GM19099 (cell line): ENCODE measurements around the gene SDR9C7.

Experiments
- POLR2A ChIP-seq: IDR thresholded peaks from 3 replicates; pipeline ENCODE4 v1.6.1; 2011; ENCODE audit warnings: low read depth; ENCODE audit not compliant: insufficient read length; ENCODE audit errors: extremely low read depth

SDR9C7 gene

DNA sequence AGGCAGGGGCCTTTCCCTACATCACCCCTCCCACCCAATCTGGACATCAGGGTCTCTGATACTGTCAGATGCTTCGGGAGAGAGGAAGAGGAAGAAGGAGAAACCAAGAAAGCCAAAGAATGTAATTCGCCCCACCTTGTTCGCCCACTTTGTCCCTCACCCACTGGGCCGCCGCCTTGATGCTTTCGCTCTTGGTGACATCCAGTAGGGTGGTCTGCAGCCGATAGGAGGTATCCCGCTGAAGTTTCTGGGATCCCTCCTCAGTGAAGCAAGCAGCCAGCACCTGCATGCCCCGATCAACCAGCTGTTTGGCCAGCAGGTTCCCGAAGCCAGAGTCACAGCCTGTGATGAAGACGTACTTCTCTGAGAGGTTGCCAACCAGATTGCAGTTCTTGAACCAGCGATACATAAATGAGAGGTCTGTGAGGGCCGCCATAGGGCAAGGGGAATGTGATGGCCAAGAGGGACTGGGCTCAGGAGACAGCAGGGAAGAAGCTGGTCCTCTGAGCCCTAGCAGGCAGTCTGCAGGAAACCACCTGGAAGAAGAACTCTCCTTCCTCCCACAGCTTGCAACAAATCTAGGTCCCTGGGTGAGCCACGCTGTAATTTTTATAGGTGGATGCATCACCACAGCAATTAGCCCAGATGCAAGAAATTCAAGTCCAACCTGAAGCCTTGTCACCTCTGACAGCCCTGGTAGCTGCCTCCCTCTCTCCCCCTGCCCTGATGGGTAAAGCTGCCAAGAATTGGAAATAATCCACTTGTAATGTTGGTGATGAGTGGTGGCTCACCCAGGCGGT, at the start of gene SDR9C7:
SDR9C7 (minus strand) TSS at position 583 of the 800 bp plus-strand sequence; CDS start at position 436, 147 bp downstream.
- TF ChIP-seq POLR2A, result no peak

DNA sequence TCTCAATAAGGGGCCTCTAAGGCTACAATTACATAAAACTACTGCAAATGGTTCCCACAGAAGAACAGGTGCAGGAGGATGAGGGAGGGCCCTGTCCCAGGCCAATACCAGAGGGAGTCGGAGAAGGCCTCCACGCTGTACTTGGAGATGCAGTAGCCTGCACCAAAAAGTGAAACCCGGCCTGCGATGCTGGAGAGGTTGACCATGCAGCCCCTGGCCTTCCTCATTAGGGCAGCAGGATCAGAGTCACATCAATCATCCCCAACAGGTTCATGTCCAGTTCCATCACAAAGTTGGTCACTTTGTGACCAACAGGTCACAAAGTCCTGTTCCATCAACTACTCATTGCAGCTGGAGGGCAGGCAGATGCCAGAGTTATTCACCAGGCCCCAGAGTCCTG, 49.2 kb upstream of the SDR9C7 start:
- no peak for TF ChIP-seq POLR2A

DNA sequence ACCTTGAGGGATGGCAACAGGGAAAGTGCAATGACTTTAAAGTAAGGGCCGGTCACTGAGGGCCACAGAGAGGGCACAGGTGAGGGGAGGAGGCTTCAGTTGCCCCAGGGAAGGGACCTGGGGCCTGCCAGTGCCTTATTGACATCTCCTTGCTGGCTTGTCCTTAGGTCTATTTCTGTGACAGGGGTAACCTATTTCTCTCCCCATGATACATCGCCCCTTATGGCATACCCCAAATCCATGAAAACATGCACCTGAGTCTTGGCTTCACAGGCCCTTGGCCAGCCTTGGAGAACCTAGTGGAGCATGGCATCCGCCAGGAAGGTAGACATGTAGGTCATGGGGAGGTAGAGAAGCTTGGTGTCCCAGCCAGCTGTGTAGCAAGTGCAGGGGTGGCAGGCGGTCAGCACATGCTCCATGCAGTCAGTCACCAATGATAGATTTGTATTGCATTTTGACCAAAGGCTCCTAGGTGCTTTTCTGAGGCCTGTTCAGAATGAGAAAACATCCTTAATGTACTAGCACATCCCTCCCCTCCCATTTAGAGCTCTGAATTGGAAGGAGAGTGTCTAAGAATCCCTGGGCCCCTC, 46.8 kb upstream of the SDR9C7 start:
- TF ChIP-seq POLR2A, result no peak

DNA sequence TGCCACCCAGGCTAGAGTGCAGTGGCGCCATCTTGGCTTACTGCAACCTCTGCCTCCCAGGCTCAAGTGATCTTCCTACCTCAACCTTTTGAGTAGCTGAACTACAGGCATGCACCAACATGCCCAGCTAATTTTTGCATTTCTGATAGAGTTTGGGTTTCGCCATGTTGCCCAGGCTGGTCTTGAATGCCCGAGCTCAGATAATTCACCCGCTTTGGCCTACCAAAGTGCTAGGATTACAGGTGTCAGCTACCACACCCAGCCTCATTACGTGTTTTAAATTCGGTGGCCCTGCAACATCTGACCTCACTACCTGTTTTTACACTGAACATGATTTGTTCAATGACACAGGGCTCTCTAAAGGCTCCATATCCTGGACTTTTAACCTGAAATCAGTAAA, 46.1 kb upstream of the SDR9C7 start:
- TF ChIP-seq POLR2A, result no peak

DNA sequence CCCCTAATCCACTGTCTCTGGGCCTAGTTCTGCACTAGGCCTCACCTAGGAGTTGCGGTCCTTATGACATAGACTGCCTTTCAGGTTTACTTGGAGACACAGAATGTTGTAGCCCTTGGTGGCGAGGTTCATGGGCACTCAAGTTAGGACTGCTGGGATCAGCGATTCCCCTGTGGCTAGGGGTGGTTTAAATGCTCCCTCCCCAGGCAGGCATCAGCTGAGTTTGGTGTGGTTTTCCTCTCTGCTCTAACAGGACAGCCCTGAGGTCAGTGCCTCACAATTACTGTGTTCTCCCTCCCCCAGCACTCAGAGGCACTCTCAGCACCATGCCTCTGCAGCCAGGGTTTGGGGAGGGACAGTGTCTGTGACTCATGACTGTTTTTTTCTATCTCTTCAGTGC, 45.4 kb upstream of the SDR9C7 start:
- TF ChIP-seq POLR2A, result no peak

DNA sequence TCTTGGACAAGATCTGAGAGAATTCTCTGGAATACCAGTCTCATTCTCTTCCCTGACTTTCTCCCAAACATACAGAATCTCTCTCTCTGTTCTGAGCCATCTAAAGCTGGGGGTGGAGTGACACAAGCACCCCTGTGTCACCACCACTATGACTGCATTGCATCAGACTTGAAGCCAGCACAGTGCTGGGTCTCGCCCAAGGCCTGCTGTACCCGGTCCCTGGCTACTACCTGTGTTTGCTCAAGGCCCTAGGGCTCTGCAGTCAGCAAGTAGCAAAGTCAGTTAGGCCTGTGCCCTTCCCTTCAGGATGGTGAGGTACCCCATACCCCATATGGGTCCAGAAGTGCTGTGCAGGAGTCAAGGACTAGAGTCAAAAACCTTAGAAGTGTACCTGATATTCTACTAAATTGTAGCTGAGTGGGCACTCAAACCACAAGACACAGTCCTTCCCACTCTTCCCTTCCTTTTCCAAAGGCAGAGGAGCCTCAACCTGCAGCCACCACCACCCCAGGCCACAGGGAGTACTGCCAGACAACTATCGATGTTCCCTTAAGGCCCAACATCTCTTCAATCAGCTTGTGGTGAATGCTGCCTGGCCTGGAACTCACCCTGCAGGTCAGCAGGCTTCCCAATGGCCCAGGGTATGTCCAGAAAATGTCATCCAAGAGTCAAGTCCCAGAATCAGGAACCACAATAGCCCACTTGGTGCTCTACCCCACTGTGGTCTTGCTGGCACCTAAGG, 44.4 kb upstream of the SDR9C7 start:
- TF ChIP-seq POLR2A, result no peak

DNA sequence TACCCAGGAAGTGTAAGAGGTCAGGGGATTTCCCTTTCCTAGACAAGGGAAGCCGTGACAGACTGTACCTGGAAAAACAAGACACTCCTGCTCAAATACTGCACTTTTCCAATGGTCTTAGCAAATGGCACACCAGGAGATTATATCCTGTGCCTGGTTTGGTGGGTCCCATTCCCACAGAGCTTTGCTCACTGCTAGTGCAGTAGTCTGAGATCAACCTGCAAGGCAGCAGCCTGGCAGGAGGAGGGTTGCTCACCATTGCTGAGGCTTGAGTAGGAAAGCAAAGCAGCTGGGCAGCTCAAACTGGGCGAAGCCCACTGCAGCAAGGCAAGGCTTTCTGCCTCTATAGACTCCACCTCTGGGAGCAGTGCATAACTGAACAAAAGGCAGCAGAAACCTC, 24.2 kb upstream of the SDR9C7 start:
- TF ChIP-seq POLR2A, result no peak

DNA sequence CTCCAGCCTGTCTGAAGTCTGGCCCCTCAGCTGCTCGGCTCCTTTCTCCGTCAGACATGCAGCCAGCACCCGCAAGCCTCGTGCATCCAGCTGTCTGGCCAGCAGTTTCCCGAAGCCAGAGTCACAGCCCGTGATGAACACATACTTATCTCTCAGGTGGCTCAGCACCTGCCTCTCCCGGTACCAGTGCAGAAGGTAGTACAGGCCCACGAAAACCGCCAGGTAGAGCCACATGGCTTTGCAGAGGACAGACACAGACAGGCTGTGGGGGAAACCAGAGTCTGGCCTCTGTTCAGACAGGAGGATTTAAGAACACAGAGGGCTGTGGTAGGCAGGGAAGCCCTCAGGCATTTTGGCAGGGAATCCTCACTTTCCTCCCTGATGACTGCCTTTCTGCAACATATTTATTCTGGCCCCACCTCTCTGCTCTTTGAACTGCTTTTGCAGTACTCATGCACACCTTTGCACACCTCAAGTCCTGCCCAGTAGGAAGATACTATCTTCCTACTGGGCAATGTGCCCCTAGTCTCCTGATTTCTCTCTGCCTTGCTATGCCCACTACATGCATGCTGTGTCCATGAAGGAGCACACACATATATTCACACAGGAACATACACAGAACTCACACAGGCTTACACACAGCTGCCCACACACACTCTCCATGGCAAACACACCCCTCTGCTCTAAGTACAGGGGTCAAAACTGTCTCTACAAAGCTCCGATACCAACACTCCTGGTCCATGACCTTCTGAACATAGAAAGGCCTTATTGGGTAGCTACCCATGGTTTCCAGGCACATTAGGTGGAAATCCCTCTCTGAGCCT, 23.2 kb upstream of the SDR9C7 start, which contains the start of gene RDH16:
RDH16 (minus strand) TSS at position 380 of the 824 bp plus-strand sequence; CDS start at position 234, 146 bp downstream.
- TF ChIP-seq POLR2A, result no peak

DNA sequence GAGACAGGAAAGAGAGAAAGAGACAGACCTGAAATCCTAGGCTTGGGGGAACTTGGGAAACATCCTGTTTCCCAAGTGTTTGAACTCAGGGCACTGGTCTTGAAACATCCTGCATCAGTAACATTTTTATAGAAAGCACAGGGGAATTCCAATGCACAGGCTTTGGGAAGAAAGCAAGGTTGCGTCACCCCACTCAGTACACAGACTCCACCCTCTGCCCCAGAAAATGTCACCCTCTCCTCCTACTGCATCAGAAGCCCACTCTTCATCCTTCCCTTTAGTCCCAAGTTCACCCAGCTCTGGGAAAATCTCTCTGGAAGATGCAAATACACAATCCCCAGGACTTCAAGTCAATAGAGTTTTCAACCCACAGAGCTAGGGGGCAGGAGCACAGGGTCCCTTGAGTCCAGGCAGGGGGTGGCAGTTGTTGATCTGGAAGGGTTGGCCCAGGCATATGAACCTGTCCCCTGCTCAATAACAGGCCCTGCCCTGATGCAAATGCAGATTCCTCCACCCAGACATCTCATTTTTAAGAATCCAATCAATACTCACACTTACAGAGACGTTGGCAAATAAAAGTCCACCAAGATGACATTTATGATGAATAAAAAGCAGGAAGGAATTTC, 21.5 kb upstream of the SDR9C7 start:
- TF ChIP-seq POLR2A, result no peak

DNA sequence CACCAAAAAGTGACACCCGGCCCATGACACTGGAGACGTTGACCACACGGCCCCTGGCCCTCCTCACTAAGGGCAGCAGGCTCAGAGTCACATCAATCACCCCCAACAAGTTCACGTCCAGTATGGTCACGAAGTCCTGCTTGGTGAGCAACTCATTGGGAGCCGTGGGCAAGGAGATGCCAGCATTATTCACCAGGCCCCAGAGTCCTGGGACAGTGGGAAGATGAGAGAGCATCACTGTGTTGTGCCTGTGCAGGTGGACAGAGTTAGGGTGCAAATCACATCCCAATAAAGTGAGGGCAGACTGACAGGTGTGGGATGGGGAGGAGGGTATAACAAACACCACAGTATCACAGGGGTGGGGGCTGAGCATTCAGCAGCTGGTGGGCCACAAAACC, 20.7 kb upstream of the SDR9C7 start:
- TF ChIP-seq POLR2A, result no peak

DNA sequence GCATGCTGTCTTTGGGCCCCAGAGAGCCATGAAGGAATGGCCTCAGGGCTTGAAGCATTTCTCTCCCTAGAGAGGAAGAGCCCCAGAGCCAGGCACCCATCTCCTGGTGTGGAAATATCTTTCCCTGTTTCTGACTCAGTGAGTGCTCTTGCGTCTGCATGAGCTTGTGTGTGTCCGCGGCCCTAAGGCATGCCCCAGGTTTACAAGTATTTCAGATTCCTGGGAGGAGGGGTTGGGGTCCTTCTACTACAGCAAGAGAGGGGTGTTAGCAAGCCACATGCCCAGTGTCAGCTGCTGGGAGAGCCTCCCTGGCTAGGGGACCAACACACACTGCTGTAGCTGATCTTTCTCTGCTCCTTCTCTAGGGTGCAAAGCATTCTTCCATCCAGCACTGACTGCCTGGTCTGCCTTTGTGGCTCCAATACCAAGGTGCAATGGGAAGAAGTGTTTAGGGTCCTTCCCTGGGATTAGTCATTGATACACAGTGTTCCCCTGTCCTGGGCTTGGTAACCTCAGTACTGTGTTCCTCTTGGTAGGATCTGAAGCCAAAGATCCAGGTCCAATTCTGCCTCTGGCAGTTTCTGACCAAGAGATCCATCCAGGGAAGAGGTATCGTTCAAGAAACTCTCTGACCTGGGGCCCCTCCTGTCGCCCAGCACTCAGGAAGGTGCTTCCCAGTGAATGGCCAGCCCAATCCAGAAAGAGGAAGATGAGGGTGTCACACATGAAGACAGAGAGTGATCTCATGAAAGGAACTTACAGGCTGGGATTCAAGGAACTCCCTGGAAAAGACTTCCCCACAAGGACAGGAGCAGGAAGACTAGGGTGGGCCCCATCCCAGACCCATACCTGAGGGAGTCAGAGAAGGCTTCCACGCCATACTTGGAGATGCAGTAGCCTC, 20.1 kb upstream of the SDR9C7 start:
- TF ChIP-seq POLR2A, result no peak

DNA sequence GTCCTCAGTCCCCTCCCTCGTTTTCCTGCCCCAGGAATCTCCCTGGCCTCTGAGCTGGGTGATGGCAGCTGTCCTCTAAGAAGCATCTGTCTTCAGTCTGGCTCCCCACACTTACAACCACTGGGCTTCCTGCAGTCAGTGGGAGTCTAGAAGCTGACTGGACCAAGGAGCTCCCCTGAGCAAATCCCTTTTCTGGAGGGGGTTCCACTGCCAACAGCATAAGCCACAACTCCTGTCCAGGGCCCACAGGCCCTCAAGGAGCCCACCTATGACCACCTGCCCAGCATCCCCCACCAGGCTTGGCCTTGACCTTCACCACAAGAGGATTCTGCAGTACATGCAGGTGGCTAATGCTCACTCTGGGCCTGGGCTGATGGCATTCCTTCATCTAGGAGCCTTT, 19.1 kb upstream of the SDR9C7 start:
- no peak for TF ChIP-seq POLR2A

DNA sequence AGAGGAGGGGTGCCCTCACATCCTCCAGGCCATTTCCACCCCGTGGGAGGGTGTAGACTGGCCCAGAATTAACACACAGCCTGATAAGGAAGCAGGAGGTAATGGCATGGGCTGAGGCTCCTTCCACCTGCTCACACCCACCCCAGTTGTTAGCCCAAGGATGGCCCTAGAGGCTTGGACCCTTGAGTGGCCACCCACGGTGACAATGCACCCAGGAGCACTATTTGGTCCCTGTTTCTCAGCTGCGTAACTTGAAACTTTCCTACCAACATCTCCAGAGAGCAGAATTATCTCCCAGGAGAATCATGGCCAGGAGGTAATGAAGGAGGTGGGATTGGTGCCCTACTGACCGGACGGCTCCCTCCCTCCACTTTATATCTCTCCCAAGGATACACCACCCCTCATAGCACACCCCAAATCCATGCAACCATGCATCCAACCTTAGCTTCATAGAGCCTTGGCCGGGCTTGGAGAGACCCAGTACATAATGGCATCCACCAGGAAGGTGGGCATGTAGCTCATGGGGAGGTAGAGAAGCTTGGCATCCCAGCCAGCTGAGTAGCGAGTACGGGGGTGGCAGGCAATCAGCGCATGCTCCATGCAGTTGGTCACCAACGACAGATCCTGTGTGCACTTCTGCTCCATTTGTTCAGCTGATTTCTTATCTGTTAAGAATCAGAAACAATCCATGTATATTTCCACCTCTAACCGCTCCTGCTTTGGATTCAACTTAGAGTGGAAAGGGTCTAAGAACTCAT, 17.6 kb upstream of the SDR9C7 start:
- TF ChIP-seq POLR2A, result no peak
